ENCODE results near the gene PLA2G6.

GRCh38 chr22:38193580-38193979 is 11.9 kb upstream of the PLA2G6 start:
- no peak for TF ChIP-seq CTCF (conservative IDR thresholded peaks at IDR 0.05)
- TF ChIP-seq EZH2 (IDR thresholded peaks at IDR 0.05; ENCODE audit: low read depth), result no peak
